HG03135 (cell line): ENCODE measurements around the gene NTRK3.
A peak's percentile ranks its signal among the peaks of the same experiment; 100 is the strongest.

Experiments
- ATAC-seq: cut with Tn5 transposase; IDR thresholded peaks from one replicate; pipeline ENCODE4 v1.9.1; 2021; ENCODE audit warnings: mild to moderate bottlenecking, moderate library complexity; ENCODE audit not compliant: unreplicated experiment

Gene NTRK3

DNA sequence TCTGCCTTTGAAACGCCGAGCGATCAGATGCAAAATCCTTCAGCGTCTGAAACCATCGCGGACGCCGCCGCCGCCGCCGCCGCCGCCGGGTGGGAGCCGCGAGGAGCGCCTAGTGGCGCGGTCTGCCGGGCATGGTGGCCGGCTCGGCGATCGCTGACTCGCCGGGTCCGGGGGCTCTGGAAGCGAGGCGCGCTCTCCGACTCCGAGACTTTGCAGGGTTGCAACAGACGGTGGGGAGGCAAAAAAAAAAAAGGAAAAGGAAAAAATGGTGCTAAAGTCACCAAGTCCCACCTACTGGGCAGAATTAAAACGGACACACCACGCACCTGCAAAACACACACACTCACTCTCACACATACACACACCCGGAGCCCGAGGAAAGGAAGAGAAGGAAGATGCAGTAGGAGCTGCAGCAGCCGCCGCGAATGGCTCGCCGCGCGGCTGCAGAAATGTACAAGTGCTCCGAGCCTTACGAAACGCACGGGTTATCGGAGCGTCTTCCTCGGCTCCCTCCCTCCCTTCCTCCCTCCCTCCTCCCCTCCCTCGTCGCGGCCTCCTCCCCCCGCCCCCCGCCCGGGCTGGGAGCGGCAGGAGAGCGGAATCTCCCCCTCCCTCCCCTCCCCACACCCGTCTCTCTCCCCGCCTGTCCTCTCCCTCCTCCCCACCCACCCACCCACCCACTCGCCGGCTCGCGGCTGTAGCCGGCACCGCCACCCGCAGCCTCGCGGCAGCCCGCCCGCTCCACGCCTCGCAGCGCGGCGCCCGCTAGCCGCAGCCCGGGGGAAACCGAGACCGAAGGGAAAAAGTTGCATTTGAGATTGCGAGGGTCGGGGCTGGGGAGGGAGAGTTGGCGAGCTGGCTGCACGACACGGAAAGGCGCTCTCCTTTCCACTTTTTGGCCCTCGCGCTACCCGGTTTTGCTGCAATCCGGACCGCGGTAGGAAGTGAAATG lies at the start of gene NTRK3:
TSS of gene NTRK3 (minus strand) at position 461 of the 952 bp plus-strand sequence. CDS start 586 bp downstream, outside the sequence.
- no peak for ATAC-seq

DNA sequence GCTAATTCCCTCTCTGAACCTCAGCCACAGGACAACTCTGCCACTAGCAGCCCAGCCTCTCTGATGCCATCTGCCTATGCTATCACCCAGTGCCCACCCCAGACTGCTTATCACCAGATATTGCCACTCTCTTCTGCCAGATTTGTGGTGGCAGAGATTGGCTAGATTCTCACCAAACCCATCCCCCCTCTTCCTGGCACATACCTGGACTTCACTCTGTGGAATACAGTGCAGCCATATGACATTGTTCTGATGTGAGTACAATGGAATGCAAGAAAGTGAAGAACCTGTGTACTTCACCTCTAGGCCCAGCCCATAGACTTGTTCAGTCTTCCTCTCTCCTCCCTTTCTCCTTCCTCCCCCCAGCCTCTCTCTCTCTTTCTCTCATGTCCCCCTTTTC lies 46.9 kb upstream of the NTRK3 start:
- no peak for ATAC-seq

DNA sequence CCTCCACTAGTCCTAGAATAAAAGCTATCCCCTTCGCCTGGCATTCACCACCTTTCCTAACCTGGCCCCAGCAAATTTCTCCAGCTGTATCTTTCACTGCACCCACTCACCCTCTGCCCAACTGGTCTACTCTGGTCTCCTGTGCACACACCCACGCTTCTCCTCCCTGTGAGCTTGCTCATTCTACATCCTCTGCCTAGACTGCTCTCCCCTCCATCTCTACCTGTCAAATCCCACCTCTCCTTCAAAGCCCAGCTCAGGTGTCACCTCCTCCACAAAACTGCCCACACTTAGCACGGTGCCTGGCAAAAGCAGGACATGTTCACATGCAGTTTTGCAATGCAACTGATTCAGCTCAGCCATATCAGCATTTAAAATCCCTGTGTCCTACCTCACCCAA lies 45.8 kb upstream of the NTRK3 start:
- no peak for ATAC-seq

- no peak for ATAC-seq
These were observed 44.8 kb upstream of the NTRK3 start for GRCh38 chr15:88301311-88301710.

DNA sequence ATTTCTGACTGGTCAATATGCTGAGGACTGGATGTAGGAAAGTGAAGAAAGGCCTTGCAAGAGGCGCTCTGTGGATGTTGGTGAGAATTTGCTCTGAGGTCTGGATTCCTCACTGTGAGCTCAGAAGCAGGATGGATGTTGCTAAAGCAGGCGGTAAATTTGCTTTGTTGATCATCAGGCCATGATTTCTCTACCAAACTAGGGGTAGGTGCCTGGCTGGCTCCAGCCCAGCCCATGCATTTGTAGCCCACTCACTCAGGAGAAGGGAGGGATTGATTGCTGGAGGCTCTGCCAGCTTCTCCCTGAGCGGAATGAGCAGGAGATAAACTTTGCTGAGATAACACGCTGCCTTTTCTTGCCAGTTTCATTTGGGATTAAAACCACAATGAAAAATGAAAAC lies 44.3 kb upstream of the NTRK3 start:
- no peak for ATAC-seq

GRCh38 chr15:88300089-88300488 lies 43.5 kb upstream of the NTRK3 start:
- no peak for ATAC-seq

- no peak for ATAC-seq
These were observed 43.0 kb upstream of the NTRK3 start for GRCh38 chr15:88299497-88299896.

DNA sequence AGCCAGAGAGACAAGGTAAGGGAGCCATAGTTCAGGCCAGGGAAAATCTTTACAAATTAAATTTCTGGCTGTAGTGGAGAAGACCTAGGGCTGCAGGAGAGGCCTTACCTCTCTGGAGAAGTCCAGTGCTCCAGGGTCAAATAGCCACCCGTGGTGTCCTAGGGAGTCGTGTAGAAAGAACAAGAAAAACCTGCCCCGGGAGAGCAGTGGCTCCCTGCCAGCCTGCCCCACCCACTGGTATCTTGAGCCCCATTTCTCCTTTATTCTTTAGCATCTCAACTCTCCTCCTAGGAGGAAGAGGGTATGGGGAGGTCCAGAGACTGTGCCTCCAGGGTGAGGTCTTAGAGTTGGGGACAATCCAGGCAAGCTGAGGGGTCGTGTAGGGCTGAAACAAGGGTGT lies 32.1 kb upstream of the NTRK3 start:
- no peak for ATAC-seq

DNA sequence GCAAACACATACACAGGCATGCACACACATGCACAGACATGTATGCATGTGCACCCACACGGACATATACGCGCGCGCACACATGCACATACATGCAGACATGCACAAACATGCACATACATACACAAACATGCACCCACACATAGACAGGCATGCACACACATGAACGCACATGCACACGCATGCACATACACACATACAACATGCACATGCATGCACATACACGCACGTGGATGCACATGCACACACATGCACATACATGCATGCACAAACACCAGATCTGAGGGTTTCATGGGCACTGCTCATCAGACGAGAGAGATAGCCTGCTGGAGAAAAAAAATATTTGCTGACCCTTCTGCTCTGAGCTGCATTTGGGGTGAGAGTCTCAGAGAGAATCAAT lies 31.7 kb upstream of the NTRK3 start:
- no peak for ATAC-seq

DNA sequence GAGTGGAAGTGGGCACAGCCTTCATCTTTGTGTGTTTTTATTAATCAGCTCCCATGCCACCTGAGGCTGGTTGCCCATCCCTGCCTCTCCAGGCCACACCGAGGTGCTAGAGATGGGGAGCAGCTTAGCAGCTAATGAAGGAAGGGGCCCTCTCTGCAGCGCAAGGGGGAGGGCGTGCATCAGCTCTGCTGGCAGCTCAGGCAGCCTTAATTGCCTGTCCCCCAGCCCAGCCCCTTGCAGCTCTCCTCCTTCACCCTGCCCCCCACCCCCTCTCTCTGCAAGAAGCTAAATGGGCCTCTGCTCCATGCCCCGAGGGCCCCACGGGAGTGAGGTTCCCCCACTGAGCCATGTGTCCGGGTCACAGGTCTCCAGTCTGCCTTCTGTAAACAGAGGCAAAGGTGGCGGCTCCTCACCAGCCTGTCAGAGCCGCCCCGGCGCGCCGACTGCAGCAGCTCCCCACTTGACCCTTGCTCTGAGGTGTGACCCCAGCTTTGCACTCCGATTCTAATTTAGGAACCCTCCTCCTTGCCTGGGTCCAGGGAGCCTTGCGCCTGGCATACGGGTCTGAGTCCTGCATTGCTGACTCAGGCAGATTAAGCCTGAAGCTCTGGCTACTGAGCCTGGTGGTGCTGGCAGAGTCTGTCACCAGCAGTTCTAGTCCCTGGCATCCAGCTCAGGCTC lies 27.9 kb upstream of the NTRK3 start:
- no peak for ATAC-seq

DNA sequence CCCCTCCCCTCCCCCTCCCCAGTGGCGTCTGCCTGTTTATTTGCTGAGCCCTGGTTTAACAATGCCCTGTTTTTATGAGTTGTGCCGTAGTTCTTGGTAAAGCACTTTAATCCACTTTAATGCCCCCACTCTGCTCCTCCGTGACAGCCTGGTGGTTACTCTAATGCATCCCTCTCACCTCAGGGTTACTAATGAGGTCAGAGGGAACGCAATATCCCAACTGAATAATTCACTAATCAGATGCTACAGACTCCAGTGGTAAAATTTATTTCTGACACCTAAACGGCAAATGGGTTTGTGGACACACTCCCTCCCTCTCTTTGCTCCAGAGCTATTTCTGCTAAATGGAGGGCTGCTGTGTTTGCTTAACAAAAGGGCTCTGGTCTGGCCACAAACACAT lies 26.1 kb upstream of the NTRK3 start:
- no peak for ATAC-seq

DNA sequence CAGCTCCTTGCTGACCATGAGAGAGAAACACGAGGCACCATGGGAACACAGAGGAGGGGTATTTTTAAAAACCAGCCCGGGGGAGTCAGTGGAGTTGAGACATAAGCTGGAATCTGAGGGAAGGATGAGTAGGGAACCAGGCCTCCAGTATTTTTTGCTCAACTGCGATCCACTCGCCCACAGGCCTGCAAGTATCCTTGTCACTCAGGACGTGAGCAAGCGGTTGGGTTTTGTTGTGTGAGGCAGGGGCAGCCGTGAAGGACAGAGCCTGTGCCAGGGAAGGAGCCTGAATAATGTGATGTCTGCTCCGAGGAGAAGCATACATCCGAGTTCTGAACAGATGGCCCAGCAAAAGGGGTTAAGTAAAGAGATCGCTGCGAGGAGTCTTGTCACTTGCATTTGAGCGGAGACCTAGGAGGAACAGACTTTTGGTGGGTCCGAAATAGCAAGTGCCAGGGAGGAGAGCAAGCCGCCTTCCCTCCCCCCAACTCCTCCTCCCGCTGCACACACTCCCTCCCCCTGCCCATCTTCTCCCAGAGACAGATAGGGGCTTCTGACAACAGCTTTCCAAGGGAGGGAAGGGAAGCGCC lies 20.4 kb upstream of the NTRK3 start:
- ATAC-seq, result no peak

- no peak for ATAC-seq
These were observed 19.3 kb upstream of the NTRK3 start for GRCh38 chr15:88275804-88276203.

- peak; percentile 74 for ATAC-seq
These were observed 18.3 kb upstream of the NTRK3 start for GRCh38 chr15:88274553-88275460.

GRCh38 chr15:88272421-88272820 lies 15.9 kb upstream of the NTRK3 start:
- no peak for ATAC-seq

GRCh38 chr15:88269356-88270062 lies 13.0 kb upstream of the NTRK3 start:
- no peak for ATAC-seq

DNA sequence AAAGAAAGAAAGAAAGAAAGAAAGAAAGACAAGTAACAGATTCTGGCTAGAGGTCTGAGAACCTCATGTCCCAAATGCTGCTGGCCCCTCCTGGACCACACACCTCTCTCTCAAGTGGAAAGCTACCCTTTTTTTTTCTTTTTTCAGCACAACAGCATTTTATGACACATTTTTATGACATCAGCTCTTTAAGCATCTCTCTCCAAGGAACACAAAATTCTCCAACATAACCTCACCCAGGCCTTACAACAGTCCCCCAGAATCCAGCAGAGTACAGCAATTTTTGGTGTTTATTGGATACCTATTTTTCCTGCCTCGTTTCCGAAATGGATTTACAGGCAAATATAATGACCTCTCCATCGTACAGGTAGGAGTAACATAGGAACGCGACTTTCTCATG lies 11.2 kb upstream of the NTRK3 start:
- ATAC-seq, result no peak

DNA sequence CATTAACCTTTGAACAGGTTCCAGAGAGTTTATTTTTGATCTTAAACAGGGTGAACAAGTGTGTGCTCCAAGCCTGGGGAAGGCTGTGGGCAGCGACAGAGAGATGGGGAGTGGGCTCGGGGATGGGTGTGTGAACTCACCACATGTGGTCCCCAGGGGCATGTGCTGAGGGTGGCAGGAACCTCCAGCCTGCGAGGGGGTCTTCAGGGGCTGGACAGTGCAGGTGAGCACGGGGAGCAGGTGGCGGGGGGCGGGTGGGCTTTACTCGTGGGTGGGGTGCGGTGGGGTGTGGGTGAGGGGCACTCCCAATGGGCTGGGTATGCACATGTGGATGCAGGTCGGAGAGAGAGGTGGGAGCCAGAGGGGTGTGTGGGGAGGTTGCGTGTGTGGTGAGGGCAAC lies 9.6 kb upstream of the NTRK3 start:
- ATAC-seq, result no peak

- no peak for ATAC-seq
These were observed 8.1 kb upstream of the NTRK3 start for GRCh38 chr15:88264622-88265021.

DNA sequence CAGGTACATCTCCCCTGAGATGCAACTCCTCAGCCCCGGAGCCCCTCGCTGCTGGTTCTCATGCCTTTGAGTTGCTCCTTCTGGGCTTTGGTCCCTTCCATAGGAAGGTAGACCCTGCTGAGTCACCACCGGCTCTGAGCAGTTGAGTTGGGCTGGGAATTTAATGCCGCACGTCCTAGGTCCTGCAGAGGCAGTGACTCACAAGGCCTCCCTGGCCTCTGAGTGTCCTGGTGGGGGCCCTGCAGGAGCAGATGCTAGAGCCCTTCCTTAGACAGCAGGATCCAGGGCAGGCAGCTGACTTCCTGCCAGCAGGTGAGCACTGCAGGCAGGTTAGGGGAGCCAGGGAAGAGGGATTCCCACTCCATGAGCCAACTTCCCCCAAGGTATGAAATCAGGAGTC lies 5.5 kb upstream of the NTRK3 start:
- no peak for ATAC-seq
